GM12878 (cell line): ENCODE measurements around the gene ELOVL5. TPM values are rescaled to one million over a fixed set of nuclear protein-coding genes. Genes with fewer than 3 reads are reported as not detected.

Experiments
- ATAC-seq: fragments of 200-7000 bp; cut with Tn5 transposase; 3 replicates; pipeline ENCODE4 v1.9.1; 2020; ENCODE audit warnings: mild to moderate bottlenecking, moderate library complexity
- BruUV-seq: library from RNA; stranded (reverse); fragments of 400-500 nt; replicated peaks from 2 replicates; lab custom pipeline; 2021; lab: Mats Ljungman, UMichigan
- CTCF ChIA-PET: fragments of 300-600 bp; sonication (Branson Sonifier 250); formaldehyde crosslinking; extraction: SDS; loops from one replicate; lab custom pipeline; 2021; ENCODE audit warnings: inconsistent platforms; lab: Yijun Ruan, JAX
- POLR2A ChIA-PET: fragments of 350-600 bp; formaldehyde crosslinking; extraction: SDS; loops from one replicate; lab custom pipeline; 2021; ENCODE audit warnings: inconsistent platforms; lab: Charles Lee
- RAD21 ChIA-PET: fragments of 300-600 bp; sonication (Branson Sonifier 250); formaldehyde crosslinking; loops from one replicate; lab custom pipeline; 2023; ENCODE audit warnings: antibody characterized with exemption; ENCODE audit not compliant: unreplicated experiment; lab: Charles Lee
- SMC1A ChIA-PET: fragments of 300-600 bp; sonication (Branson Sonifier 250); formaldehyde crosslinking; loops from one replicate; lab custom pipeline; 2023; ENCODE audit not compliant: unreplicated experiment, uncharacterized antibody; lab: Charles Lee
- DNase-seq: peaks from one replicate; pipeline ENCODE4 v3.0.0-alpha.2; 2011; ENCODE audit warnings: low read depth, low spot score
- FAIRE-seq: peaks from 3 replicates; lab custom pipeline; 2011; peaks lifted over from hg19 to GRCh38; lab: Jason Lieb, UNC
- H2AFZ ChIP-seq: 2 replicates; pipeline ENCODE4 v1.6.0; 2011; ENCODE audit warnings: low read depth, low read length, control low read depth; ENCODE audit not compliant: control insufficient read depth
- H3K27ac ChIP-seq: 2 replicates; pipeline ENCODE4 v1.5.1; 2011; ENCODE audit warnings: control low read depth; ENCODE audit not compliant: control insufficient read depth, insufficient read depth
- H3K27me3 ChIP-seq, 2 experiments: replicated peaks in 1 of 2; 2 replicates each; pipeline versions ENCODE4 v1.6.0 to v1.6.1; 2011; ENCODE audit warnings: low read length in 1 of 2; ENCODE audit not compliant: control insufficient read depth in 2 of 2, insufficient read depth in 2 of 2
- H3K36me3 ChIP-seq, 2 experiments: 2 replicates each; pipeline ENCODE4 v1.5.1; 2011; ENCODE audit warnings: low read length in 1 of 2; ENCODE audit not compliant: control insufficient read depth in 2 of 2, insufficient read depth in 2 of 2
- H3K4me1 ChIP-seq: 2 replicates; pipeline ENCODE4 v1.6.1; 2011; ENCODE audit warnings: mild to moderate bottlenecking, low read length, moderate library complexity, mixed read lengths; ENCODE audit not compliant: control insufficient read depth, insufficient read depth
- H3K4me2 ChIP-seq: 2 replicates; pipeline ENCODE4 v1.6.0; 2011; ENCODE audit warnings: control low read depth; ENCODE audit not compliant: control insufficient read depth, insufficient read depth
- H3K4me3 ChIP-seq: fragments of 200-600 bp; sonication (generic); 2 replicates; pipeline ENCODE4 v1.5.1; 2016
- H3K79me2 ChIP-seq: 2 replicates; pipeline ENCODE4 v1.6.0; 2011; ENCODE audit warnings: low read length; ENCODE audit not compliant: control insufficient read depth, insufficient read depth
- H3K9ac ChIP-seq: 2 replicates; pipeline ENCODE4 v1.8.0; 2011; ENCODE audit warnings: low read length, control low read depth, mixed read lengths; ENCODE audit not compliant: control insufficient read depth, insufficient read depth
- H3K9me3 ChIP-seq: replicated peaks from 3 replicates; pipeline ENCODE4 v1.5.1; 2011; ENCODE audit warnings: mild to moderate bottlenecking, low read length; ENCODE audit not compliant: control insufficient read depth, insufficient read depth
- H4K20me1 ChIP-seq: 2 replicates; pipeline ENCODE4 v1.6.0; 2011; ENCODE audit not compliant: control insufficient read depth, insufficient read depth
- ATF2 ChIP-seq: IDR thresholded peaks from 2 replicates; pipeline ENCODE4 v1.6.1; 2012; ENCODE audit warnings: low read length, inconsistent platforms
- BHLHE40 ChIP-seq, 2 experiments: fragments of 450-650 bp in 1 of 2; IDR thresholded peaks; 2 replicates each; pipeline ENCODE4 v1.6.1; 2011 to 2017; ENCODE audit warnings: low read depth in 2 of 2, borderline replicate concordance in 1 of 2, improper control_type of control experiment in 1 of 2, low read length in 1 of 2, mild to moderate bottlenecking in 1 of 2
- EZH2 ChIP-seq: IDR thresholded peaks from 2 replicates; pipeline ENCODE4 v1.6.1; 2012; ENCODE audit warnings: low read depth, mild to moderate bottlenecking, control low read depth, inconsistent platforms, low read length, borderline replicate concordance; ENCODE audit not compliant: control insufficient read depth
- KAT2A ChIP-seq: conservative IDR thresholded peaks from 2 replicates; pipeline ENCODE4 v1.6.1; 2011; ENCODE audit warnings: low read depth, low read length; ENCODE audit not compliant: control insufficient read depth
- SRF ChIP-seq, 2 experiments: IDR thresholded peaks; 2 replicates each; pipeline ENCODE4 v1.6.1; 2011; ENCODE audit warnings: low read depth in 2 of 2, low read length in 2 of 2, mild to moderate bottlenecking in 1 of 2, moderate library complexity in 1 of 2
- TARDBP ChIP-seq: IDR thresholded peaks from 2 replicates; pipeline ENCODE4 v1.6.1; 2016; ENCODE audit warnings: borderline replicate concordance
- USF1 ChIP-seq: IDR thresholded peaks from 2 replicates; pipeline ENCODE4 v1.6.1; 2011; ENCODE audit warnings: borderline replicate concordance, low read depth, mild to moderate bottlenecking, moderate library complexity, mixed read lengths, low read length; ENCODE audit not compliant: insufficient read depth; ENCODE audit errors: extremely low read length
- ZNF217 ChIP-seq: fragments of 450-650 bp; IDR thresholded peaks from 2 replicates; pipeline ENCODE4 v1.6.1; 2017; ENCODE audit warnings: antibody characterized with exemption, mild to moderate bottlenecking
- WGBS: methylation state at CpG from one replicate; pipeline ENCODE4 v1.1.6; 2016; ENCODE audit warnings: low lambda C conversion rate; ENCODE audit not compliant: insufficient replicate concordance, insufficient coverage; ENCODE audit errors: missing lambda C conversion rate; 5-methylcytosine and 5-hydroxymethylcytosine counted together
- in situ Hi-C: fragments of 300-500 bp; cut with MboI; formaldehyde crosslinking; loops from 9 replicates; pipeline ENCODE4 v1.14.3; 2018; ENCODE audit warnings: mixed read lengths
- intact Hi-C: fragments of 100-400 bp; cut with micrococcal nuclease; formaldehyde crosslinking; loops from one replicate; pipeline ENCODE4 v1.14.2; 2022; ENCODE audit not compliant: unreplicated experiment
- polyA plus RNA-seq, 11 experiments: library from polyadenylated mRNA; depleted of rRNA in 4 of 11; unstranded in 6 of 11; stranded (reverse) in 5 of 11; fragments of >200 nt; fragmentation: Nextera tagmentation in 4 of 11; fragmentation: Illumina TruSeq in 1 of 11; extraction: Ambion mirVana in 4 of 11; extraction: Trizol in 1 of 11; gene quantifications; 1 replicate in 1 of 11; 2 replicates in 10 of 11; pipeline versions ENCODE4 v1.2.1 to v1.2.3, GENCODE V29; 2011 to 2016; ENCODE audit warnings: inconsistent platforms in 2 of 11, missing spikeins in 2 of 11, low read depth in 1 of 11
- total RNA-seq, 4 experiments: library from RNA; depleted of rRNA in 3 of 4; stranded (reverse); fragments of >200 nt in 3 of 4; fragmentation: Illumina TruSeq in 1 of 4; extraction: Trizol in 1 of 4; gene quantifications; 2 replicates each; pipeline versions ENCODE4 v1.2.1 to v1.2.3, GENCODE V29; 2013 to 2021

ELOVL5 gene
- total and polyA plus RNA-seq, 10 of the 15 experiments (the other 5 are each of a cell fraction or from before 2014, with no cell fraction given), result 156 to 241 (median 196) TPM

- ChIA-PET CTCF (no interaction called here), RAD21 (interaction anchor here (1.3 to 2.1 kb wide), 2 partner anchors 8 to 87 kb away, joined by 4 to 6 read pairs; no protein-coding TSS in a partner anchor)
- H3K27ac ChIP-seq, result no peak overlapping the region
- H3K9ac ChIP-seq, result no peak overlapping the region
- no peaks in the 10 kb centered on the region for H4K20me1 ChIP-seq
- H3K27me3 ChIP-seq, result no peaks in the 10 kb centered on the region; a peak in 1 of 4 replicates
- TF ChIP-seq KAT2A (no peak), ATF2 (no peak), SRF (IDR thresholded peaks at IDR 0.05; ENCODE audit: low read depth in 2 of 2, low read length in 2 of 2) (no peak), ZNF217 (no peak), BHLHE40 (IDR thresholded peaks at IDR 0.05; ENCODE audit: borderline replicate concordance in 1 of 2, low read depth in 2 of 2, low read length in 1 of 2) (no peak), EZH2 (no peak), TARDBP (no peak), USF1 (no peak)
- TF ChIP-seq, all 136 proteins: peak for 0
- no peaks in the 10 kb centered on the region for H3K36me3 ChIP-seq
- H3K4me2 ChIP-seq, result no peak overlapping the region
- no peak overlapping the region for H2AFZ ChIP-seq
- no peak overlapping the region for H3K4me3 ChIP-seq
- 49% methylated on average over 3 of the region's 3 CpGs for WGBS
- H3K4me1 ChIP-seq, result no peaks in the 10 kb centered on the region
- in situ Hi-C loops (no loop called here), intact Hi-C loops (no loop called here)
- H3K9me3 ChIP-seq, result no peaks in the 10 kb centered on the region
- BruUV-seq, result no TSS peak
- H3K79me2 ChIP-seq, result peaks cover 20% of the 10 kb centered on the region
- SMC1A ChIA-PET, result interaction anchor here (1.1 to 9.3 kb wide), 3 partner anchors 14 to 72 kb away, joined by 3 to 83 read pairs (median 3); no protein-coding TSS in a partner anchor
- DNase-seq, result no peak
- no peak for ATAC-seq
- FAIRE-seq, result no peak
- POLR2A ChIA-PET, result interaction anchor here (1.1 to 3.2 kb wide), 2 partner anchors 7 to 14 kb away, joined by 4 to 14 read pairs; no protein-coding TSS in a partner anchor
Measured at GRCh38 chr6:53352360-53352759, 3.6 kb upstream of the ELOVL5 start.
